ENCODE results near the gene ONECUT2. TPM values are rescaled to one million over a fixed set of nuclear protein-coding genes. Genes with fewer than 3 reads are reported as not detected.

Gene ONECUT2
- total RNA-seq, 3 donors from 2014 or later (not counting 1 experiment from before 2014, with no cell fraction given) = not detected

- no peaks in the 10 kb centered on the region for H3K36me3 Mint-ChIP-seq
- Histone ChIP-seq H3K27me3 (ENCODE audit: control insufficient read depth, insufficient read depth, low read length) (peaks cover 63% of the 10 kb centered on the region), H3K4me3 (ENCODE audit: low read length) (no peak overlapping the region), H3K9me3 (ENCODE audit: control insufficient read depth, insufficient read depth, low read length) (no peaks in the 10 kb centered on the region), H3K4me1 (ENCODE audit: control insufficient read depth, insufficient read depth, low read length) (peaks cover 19% of the 10 kb centered on the region), H3K36me3 (ENCODE audit: control insufficient read depth, insufficient read depth, low read length) (no peaks in the 10 kb centered on the region), H3K27ac (ENCODE audit: low read length) (no peak overlapping the region)
- ATAC-seq (no peak), DNase-seq (no peak)
- peaks cover 57 to 63% of the 10 kb centered on the region in 2 donors for H3K27me3 Mint-ChIP-seq (ENCODE audit: low read depth in 2 of 2)
- no peak overlapping the region for H3K4me3 Mint-ChIP-seq
- peaks cover 0 to 5% of the 10 kb centered on the region in 2 donors for H3K9me3 Mint-ChIP-seq
- H3K4me1 Mint-ChIP-seq = no peaks in the 10 kb centered on the region
- no CpG with 5 or more reads among the region's 1 CpG for WGBS (ENCODE audit: insufficient coverage)
- intact Hi-C loops (cut with micrococcal nuclease) = no loop called here
- no peak for TF ChIP-seq CTCF (IDR thresholded peaks at IDR 0.05)
- H3K27ac Mint-ChIP-seq = no peak overlapping the region
Measured at GRCh38 chr18:57443247-57443646, 8.1 kb downstream of the ONECUT2 start.

GRCh38 chr18:57443702-57444101 is 8.5 kb downstream of the ONECUT2 start:
- H3K9me3 ChIP-seq (ENCODE audit: control insufficient read depth, insufficient read depth, low read length) = no peaks in the 10 kb centered on the region
- WGBS (ENCODE audit: insufficient coverage) = 57% methylated on average over 3 of the region's 3 CpGs
- Mint-ChIP-seq H3K27ac (no peak overlapping the region), H3K36me3 (no peaks in the 10 kb centered on the region), H3K4me1 (no peaks in the 10 kb centered on the region), H3K4me3 (no peak overlapping the region), H3K9me3 (peaks cover 0 to 5% of the 10 kb centered on the region in 2 donors), H3K27me3 (ENCODE audit: low read depth in 2 of 2) (peaks cover 53 to 61% of the 10 kb centered on the region in 2 donors)
- peaks cover 16% of the 10 kb centered on the region for H3K4me1 ChIP-seq (ENCODE audit: control insufficient read depth, insufficient read depth, low read length)
- no peak overlapping the region for H3K27ac ChIP-seq (ENCODE audit: low read length)
- ATAC-seq (no peak), DNase-seq (no peak)
- no peaks in the 10 kb centered on the region for H3K36me3 ChIP-seq (ENCODE audit: control insufficient read depth, insufficient read depth, low read length)
- no peak overlapping the region for H3K4me3 ChIP-seq (ENCODE audit: low read length)
- no peak for TF ChIP-seq CTCF (IDR thresholded peaks at IDR 0.05)
- peaks cover 60% of the 10 kb centered on the region for H3K27me3 ChIP-seq (ENCODE audit: control insufficient read depth, insufficient read depth, low read length)
- intact Hi-C loops (cut with micrococcal nuclease) = no loop called here

- peaks cover 48 to 60% of the 10 kb centered on the region in 2 donors for H3K27me3 Mint-ChIP-seq (ENCODE audit: low read depth in 2 of 2)
- Histone ChIP-seq H3K27me3 (ENCODE audit: control insufficient read depth, insufficient read depth, low read length) (peaks cover 56% of the 10 kb centered on the region), H3K4me3 (ENCODE audit: low read length) (no peak overlapping the region), H3K9me3 (ENCODE audit: control insufficient read depth, insufficient read depth, low read length) (no peaks in the 10 kb centered on the region), H3K27ac (ENCODE audit: low read length) (no peak overlapping the region), H3K4me1 (ENCODE audit: control insufficient read depth, insufficient read depth, low read length) (peaks cover 16% of the 10 kb centered on the region), H3K36me3 (ENCODE audit: control insufficient read depth, insufficient read depth, low read length) (no peaks in the 10 kb centered on the region)
- H3K36me3 Mint-ChIP-seq = no peaks in the 10 kb centered on the region
- WGBS (ENCODE audit: insufficient coverage) = 51% methylated on average over 3 of the region's 3 CpGs
- H3K9me3 Mint-ChIP-seq = peaks cover 0 to 5% of the 10 kb centered on the region in 2 donors
- intact Hi-C loops (cut with micrococcal nuclease) = no loop called here
- ATAC-seq (no peak), DNase-seq (no peak)
- no peak overlapping the region for H3K4me3 Mint-ChIP-seq
- no peaks in the 10 kb centered on the region for H3K4me1 Mint-ChIP-seq
- no peak overlapping the region for H3K27ac Mint-ChIP-seq
- no peak for TF ChIP-seq CTCF (IDR thresholded peaks at IDR 0.05)
Measured at GRCh38 chr18:57444301-57444759, 9.2 kb downstream of the ONECUT2 start.

All from natural killer cell (primary cell).